ENCODE results near the gene SCEL.
"Not testable (repeated sequence)": the region's sequence is repeated elsewhere in the genome, so short reads cannot be mapped to it uniquely, and the experiment has no call there.

The SCEL gene, protein sequence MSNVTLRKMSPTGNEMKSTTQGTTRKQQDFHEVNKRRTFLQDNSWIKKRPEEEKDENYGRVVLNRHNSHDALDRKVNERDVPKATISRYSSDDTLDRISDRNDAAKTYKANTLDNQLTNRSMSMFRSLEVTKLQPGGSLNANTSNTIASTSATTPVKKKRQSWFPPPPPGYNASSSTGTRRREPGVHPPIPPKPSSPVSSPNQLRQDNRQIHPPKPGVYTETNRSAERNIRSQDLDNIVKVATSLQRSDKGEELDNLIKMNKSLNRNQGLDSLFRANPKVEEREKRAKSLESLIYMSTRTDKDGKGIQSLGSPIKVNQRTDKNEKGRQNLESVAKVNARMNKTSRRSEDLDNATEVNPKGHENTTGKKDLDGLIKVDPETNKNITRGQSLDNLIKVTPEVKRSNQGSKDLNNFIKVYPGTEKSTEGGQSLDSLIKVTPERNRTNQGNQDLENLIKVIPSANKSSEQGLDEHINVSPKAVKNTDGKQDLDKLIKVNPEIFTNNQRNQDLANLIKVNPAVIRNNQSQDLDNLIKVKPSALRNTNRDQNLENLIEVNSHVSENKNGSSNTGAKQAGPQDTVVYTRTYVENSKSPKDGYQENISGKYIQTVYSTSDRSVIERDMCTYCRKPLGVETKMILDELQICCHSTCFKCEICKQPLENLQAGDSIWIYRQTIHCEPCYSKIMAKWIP

DNA sequence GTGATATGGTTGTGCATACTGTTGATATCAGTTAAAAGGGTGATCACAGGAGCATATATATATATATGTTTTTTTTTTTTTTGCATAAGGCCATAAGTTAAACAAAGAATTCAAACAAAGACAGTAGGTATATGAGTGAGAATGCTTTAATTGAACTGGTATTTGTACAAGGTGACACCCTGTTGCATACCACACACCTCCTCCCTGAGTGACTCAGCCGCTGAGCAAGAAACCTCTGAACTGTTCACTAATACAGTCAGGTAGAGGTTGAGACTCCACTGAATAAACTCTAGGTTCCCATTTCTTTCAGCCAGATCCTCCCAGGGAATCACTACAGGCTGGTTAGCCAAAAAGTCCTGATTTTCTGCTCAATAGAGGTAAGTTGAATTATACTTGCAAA, at the start of gene SCEL:
TSS of gene SCEL (plus strand) at position 259 of the 400 bp plus-strand sequence. CDS start 20,170 bp downstream, outside the sequence.
- DNase-seq (ENCODE audit: low spot score): no peak

DNA sequence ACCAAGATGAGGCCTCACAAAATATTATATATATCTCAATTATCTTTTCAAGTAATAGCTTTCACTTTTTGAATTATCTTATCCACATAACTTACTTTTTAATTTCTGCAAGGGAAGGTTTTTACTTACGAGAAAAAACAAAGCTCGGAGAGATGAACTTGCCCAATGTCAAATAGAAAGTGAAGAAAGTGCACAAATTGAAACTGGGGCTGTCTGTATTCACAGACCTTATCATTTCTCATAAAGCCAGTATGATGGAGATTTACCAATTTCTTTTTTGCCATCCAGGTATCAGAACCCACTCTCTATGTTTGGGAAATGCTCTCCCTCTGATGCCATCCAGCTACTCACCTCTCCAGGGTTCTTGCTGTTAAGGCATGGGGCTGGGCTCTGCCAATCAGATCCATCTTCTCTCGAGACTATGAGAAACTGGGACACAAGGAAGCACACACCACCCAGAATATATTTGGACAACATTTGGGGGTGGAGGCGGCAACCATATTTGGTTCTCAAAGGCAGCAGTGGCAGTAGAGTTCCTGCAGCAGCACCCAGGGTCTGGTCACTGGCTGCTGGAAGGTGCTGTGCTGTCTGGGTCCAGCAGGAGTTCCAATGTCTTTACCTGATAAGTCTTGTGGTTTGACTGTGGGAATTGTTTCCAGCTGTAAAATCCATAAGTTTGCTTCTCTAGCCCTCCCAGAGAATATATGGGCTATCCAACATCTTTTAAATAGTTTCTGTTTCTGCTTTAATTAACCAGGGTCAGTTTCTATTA, 45.8 kb upstream of the SCEL start:
- DNase-seq (ENCODE audit: low spot score): no peak

DNA sequence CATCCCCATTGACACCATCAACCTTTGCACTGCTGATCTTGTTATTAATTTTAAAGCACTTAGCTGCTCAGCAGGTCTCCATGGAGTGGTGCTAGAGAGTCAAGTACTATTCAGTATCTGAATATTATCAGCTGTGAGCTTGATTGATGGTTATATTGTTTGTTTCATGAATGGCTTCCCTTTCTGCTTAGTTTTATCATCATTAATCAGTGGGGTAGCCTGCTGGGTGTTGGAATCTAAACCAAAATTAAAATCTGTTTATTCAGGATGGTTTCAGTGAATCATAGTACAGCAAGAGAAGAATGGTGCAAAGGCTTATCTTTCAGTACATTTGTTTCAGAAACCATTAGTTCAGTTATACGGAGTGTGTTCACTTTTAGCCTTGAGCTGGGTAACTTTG, 42.5 kb upstream of the SCEL start:
- DNase-seq (ENCODE audit: low spot score): peak; percentile 69

DNA sequence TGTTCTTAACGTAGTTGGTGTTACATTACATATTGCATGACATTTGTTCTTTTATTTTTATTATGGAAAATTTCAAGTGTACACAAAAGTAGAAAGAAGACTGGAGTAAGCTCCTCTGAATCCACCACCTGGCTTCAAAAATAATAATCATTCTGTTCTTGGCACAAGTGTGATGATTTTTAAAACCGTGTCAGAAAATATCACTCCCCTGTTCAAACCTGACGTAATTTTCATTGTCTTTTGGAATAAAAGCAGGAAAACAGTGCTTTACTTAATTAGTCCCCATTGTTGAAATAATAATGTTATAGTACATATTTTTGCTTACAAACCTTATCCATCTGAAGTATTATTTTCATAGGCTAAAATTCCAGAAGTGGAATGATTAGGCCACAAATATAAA, 41.3 kb upstream of the SCEL start:
- no peak for DNase-seq (ENCODE audit: low spot score)

DNA sequence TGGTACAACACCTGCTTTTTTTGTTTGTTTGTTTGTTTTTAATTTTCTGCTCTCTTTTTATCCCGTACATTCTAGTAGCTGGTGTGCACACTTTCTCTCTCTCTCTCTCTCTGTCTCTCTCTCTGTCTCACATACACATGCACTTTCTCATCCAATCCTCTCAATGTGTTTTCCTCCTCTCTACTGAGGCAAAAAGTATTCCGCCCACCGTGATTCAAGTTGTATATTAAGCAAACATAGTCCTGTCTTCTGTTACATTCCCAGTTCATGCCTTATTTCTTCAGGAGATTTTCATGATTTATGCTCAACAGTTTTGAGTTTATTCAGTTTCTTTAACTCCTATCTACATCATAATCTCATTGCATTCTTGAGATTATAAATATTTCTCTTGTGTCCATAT, 38.2 kb upstream of the SCEL start:
- no peak for DNase-seq (ENCODE audit: low spot score)

DNA sequence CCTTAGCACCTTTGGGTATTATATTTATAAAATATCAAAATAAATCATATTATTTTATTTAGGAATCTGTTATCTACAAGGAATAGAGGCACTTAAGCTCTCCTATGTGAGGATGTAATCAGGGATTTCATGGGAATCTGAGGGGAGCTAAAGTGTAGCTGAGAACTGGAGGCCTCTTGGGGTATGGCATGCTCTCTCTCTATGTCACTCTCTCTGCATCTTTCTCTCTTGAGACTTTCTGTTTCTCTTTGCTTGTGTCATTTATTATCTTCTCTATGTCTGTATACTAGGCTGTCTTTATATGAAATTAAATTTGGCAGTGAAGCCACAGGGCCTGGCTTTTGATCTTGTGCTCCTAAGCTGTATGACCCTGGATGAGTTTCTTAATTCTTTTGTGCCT, 37.7 kb upstream of the SCEL start:
- DNase-seq (ENCODE audit: low spot score): no peak

DNA sequence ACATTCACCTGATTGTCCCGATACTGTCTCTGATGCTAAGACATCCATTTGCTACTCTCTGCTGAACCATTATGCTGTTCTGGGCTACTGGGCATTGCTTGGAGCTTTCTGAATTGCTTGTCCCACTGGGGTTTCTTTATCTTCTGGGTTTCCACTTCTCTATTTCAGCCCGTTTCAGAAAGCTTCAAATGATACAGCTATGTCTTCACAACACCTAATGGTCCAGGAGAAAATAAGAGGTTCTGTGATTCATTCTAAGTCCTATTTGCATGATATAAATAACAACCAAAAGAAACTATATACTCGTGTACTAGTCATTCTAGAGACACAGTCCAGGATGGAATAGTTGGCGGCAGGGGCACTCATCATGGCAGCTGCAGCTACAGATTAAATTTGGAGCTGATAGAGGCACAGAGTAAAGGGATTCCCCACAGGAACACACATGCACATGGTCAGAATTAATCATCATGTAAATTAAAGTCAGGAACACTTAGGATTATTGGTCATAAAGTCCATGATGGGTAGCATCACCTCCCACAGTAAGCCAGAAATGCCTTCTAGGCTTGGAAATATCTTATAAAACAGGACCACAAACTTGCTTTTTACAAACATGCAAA, 33.3 kb upstream of the SCEL start:
- DNase-seq (ENCODE audit: low spot score): no peak

DNA sequence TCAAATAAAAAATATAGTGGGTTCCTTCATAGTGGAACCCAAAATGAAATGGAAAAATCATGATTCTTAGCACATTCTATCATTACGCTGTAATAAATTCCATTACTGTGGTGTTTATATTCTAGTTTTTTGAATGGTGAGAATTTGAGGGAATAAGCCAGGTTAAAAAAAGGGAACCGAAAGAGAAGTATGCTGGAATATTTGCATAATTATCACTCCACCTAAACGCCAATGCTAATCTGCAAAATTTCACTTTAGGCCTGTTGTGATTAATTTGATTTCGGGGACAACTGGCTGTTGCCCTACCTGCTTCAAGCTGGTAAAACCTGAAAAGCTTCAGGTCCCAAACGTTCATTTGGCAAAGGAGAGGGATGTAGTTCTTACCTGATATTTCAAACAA, 32.1 kb upstream of the SCEL start:
- DNase-seq (ENCODE audit: low spot score): no peak

DNA sequence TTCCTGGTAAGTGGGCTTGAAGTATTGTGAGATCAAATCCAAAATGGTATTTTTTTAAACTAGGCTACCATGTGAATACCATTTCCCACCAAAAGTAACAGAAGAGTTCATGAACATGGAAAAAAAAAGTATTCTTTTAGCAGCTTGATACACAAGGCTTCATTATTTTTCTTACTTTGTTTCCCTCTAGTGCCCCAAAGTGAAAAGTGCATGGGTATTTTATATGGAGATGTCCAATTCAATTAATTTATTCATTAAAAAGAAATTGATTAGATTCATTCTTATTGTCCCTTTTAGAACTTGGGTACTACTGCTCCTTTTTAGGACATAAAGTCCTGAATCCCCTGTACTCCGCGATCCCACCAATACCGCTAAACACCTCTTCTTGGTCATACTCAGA, 28.6 kb upstream of the SCEL start:
- DNase-seq (ENCODE audit: low spot score): no peak

DNA sequence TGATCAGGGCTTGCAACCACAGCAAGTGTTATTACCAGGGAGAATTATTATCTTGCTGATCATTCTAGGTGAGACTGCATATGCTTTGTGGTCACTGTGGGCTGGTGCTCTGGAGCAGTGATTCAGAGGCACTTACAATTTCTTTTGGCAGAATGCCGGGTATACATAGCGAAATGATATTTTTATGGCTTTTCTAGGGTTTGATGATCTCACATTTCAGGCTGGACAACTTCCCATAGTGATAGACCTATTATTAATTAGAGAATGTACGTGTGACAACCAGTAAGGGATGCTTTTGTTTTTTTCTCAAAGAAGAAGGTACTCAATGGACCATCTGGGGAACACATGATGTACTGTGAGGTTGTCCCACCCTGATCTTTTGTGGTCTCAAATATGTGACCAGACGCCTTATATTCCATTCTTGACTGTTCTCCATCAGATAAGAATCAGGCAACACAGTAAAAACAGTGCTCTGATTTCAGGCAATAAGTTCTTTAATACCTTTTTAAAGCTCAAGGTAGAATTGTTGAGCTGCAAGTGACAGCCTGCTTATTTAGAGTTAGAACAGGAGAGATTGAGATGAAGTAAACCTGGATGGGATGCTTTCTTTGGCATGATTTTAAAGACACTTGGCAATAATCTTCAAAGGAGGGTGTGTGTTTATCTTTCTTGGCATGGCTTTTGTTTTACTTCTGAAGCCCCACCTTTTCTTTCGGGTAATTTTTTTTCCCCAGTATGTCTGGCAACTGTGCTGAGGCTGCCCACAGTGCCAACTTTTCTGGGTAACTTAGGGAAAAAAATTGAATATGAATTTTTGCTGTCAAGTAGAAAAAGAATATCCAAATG, 27.4 kb upstream of the SCEL start:
- no peak for DNase-seq (ENCODE audit: low spot score)

DNA sequence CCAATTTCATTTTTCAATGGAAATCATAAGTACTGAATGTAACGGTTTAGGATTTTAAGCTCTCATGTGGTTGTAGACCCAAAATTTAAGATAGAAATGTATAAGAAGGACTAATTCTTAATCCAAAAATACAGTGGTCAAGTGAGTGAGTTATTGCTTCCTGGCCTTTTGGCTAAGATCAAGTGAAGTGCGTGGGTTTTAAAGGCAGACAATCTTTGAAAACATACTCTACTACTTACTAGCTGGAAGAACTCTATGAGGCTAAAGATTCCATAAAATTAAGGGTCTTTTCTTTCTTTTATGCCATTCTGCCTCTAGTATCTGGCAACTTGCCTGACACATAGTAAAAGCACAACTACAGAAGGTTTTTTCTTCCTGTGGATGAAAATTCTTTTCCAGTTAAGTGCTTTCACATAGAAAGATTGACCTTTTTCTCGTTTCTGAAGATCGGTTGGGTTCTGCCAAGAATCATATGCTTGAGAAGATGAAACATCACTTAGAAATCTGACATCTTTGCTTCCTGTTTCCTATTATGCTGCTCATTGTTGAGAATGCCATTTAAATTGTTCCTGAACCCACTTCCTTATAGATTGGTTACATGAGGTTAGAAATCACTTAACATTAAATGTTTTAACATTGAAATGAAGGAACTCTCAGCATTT, 26.4 kb upstream of the SCEL start:
- DNase-seq (ENCODE audit: low spot score): no peak

DNA sequence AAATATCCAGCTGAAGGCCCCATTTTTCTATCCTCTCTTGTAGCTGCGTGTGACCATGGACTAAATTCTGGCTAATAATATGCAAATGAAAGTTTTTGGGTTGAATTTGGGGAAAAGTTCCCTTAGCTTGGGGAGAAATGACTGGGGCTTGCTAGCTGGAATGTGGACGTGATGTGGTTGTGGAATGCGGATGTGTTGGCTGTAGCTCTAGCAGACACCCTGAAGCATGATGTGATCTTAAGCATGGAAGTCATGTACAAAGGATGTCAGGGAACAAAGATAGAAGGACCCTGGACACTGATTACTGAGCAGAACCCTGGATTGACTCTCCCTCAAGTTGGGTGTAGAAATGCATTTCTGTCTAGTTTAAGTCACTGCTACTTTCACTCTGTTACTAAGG, 25.4 kb upstream of the SCEL start:
- DNase-seq (ENCODE audit: low spot score): no peak

DNA sequence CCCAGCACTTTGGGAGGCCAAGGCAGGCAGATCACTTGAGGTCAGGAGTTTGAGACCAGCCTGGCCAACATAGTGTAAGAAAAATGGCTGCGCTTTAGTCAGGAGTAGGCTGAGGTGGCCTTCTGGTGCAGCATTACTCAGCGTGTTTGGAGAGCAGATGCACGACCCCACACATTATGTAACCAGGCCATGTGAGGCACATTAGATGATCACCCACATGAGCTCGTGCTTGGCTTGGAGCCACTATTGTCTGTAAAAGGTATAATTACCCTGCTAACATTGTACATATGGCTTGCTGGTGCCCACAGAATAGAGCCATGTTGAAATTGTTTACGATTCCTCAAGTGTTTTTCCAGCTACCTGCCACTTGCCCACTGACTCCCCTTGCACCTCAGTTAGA, 24.0 kb upstream of the SCEL start:
- DNase-seq (ENCODE audit: low spot score): no peak

DNA sequence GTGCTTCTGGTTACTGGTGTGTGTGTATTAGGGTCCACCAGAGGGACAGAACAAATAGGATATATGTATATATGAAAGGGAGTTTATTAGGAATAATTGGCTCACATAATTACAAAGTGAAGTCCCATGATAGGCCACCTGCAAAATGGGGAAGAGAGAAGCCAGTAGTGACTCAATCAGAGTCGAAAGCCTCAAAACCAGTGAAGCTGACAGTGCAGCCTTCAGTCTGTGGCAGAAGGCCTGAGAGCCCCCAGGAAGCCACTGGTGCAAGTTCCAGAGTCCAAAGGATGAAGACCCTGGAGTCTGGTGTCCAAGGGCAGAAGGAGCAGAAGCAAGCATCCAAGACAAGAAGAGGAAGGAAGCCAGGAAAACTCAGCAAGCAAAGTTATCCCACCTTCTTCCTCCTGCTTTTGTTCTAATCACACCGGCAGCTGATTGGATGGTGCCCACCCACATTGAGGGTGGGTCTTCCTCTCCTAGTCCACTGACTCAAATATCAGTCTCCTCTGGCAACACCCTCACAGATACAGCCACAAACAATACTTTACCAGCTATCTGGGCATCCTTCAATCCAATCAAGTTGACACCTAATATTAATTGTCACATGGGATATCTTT, 21.7 kb upstream of the SCEL start:
- no peak for DNase-seq (ENCODE audit: low spot score)

DNA sequence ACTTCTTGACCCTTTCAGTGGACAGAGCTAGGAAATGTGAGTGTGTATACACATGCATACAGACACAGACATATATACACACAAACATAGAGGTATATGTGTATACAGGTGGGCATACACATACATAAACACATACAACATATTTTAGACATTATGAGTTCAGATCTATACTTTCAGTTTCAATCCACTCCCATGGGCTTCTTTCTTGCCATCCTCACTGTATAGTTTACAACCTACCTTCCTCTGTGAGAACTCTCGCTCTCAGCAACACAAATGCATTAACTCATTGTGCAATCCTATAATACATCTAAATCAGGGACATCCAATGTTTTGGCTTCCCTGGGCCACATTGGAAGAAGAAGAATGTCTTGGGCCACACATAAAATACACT, 21.2 kb upstream of the SCEL start:
- no peak for DNase-seq (ENCODE audit: low spot score)

DNA sequence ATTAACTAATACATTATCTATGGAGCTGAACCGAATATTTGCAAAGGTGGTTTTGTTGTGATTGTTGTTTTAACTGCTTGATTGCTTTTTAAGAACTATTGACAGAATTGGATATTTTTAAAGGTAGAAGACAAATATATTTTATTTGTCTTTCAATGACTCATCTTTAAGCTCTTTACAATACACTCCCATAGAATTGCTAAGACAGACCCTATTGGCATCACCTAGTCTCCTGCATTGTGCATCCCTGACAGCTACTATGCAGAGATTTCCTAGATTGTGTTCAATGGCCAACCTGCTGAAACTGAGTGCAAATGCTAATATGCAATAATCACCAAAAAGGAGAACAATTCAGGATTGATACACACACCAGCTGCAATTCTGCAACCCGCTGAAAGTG, 19.7 kb upstream of the SCEL start:
- no peak for DNase-seq (ENCODE audit: low spot score)

DNA sequence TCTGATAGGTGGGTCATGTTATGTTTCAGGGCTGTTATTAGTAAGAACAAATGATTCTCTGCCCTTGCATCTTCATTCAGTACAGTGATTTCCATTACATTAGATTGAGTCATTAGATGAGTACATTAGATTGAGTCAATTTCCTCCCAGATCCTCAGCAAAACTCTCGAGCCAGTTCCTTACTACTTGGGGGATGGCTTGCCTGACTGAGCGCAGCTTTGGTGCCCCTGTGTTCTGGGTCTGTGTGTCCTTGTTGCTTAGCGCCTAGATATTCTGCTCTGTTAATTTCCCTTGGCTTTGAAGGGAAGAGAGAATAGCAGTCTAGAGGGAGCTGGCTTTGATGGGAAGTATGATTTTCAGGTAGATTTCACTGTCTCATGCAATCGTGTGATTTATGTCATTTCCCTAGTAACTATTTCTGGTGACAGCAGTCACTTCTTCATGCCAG, 19.1 kb upstream of the SCEL start:
- DNase-seq (ENCODE audit: low spot score): no peak

DNA sequence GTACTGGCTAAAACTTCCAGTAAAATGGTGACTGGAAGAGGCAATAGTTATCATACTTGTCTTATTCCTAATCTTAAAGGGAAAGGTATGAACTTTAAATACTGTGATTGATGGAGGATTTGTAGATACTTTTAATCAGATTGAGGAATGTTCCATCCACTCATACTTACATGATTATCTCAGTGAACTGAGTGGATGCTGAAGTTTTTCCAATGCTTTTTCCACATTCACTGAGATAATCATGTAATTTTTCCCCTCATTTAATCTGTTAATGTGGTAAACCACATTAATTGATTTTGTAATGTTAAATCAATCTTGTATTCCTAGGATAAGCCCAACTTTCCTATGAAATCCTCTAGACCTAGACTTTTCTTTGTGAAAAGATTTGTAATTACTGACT, 17.2 kb upstream of the SCEL start:
- DNase-seq (ENCODE audit: low spot score): no peak

DNA sequence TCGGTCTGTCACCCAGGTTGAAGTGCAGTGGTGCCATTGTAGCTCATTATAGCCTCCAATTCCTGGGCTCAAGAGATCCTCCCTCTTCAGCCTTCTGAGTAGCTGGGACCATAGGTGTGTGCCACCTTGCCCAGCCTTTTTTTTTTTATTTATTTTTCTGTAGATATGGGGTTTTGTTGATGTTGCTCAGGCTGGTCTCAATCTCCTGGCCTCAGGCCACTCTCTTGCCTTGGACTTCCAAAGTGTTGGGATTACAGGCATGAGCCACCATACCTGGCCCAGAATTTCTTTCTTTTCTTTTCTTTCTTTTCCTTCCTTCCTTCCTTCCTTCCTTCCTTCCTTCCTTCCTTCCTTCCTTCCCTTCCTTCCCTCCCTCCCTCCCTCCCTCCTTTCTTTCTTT, 16.1 kb upstream of the SCEL start:
- not testable (repeated sequence) for DNase-seq (ENCODE audit: low spot score)

DNA sequence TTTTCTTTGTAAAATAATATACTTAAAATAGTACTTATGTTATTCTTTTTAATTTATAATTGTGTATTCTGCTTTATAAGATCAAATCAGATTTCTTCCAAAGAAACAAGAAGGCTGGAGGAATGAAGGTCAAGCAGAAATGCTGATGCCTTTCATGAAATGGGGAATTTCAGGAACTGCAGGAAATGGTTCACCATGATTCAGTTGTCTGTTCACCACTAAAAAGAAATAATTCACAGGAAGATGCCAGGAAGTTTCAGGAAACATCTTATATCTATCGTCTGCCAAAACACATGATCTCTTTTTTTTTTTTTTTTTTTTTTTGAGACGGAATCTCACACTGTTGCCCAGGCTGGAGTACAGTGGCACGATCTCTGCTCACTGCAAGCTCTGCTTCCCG, 15.7 kb upstream of the SCEL start:
- DNase-seq (ENCODE audit: low spot score): no peak

DNA sequence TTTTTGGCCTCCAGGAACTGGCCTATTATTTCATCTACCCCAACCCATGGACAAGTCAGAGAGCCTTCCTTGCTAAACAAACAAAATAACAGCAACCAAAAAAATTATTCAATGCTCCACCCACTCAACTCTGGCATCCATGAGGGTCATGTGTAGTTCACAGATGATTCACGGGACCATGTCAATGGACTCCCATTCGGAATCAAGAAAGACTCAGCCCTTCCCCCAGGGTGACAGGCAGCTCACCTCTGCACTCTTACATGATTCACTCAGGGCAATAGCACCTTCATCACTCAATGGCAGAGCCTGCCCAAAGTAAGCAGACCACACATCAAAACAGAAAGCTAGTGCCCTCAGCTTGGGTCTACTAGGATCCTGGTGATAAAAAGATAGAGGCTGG, 14.3 kb upstream of the SCEL start:
- DNase-seq (ENCODE audit: low spot score): no peak

Measured in Ammon's horn (tissue), 1 donor.